GM12878 (cell line): ENCODE data around the gene SLC12A2. TPM values are rescaled to one million over a fixed set of nuclear protein-coding genes. Genes with fewer than 3 reads are reported as not detected.

Experiments
- ATAC-seq: fragments of 200-7000 bp; cut with Tn5 transposase; 3 replicates; pipeline ENCODE4 v1.9.1; 2020; ENCODE audit warnings: mild to moderate bottlenecking, moderate library complexity
- BruUV-seq: library from RNA; stranded (reverse); fragments of 400-500 nt; replicated peaks from 2 replicates; lab custom pipeline; 2021; lab: Mats Ljungman, UMichigan
- CTCF ChIA-PET: fragments of 300-600 bp; sonication (Branson Sonifier 250); formaldehyde crosslinking; extraction: SDS; loops from one replicate; lab custom pipeline; 2021; ENCODE audit warnings: inconsistent platforms; lab: Yijun Ruan, JAX
- POLR2A ChIA-PET: fragments of 350-600 bp; formaldehyde crosslinking; extraction: SDS; loops from one replicate; lab custom pipeline; 2021; ENCODE audit warnings: inconsistent platforms; lab: Charles Lee
- RAD21 ChIA-PET: fragments of 300-600 bp; sonication (Branson Sonifier 250); formaldehyde crosslinking; loops from one replicate; lab custom pipeline; 2023; ENCODE audit warnings: antibody characterized with exemption; ENCODE audit not compliant: unreplicated experiment; lab: Charles Lee
- SMC1A ChIA-PET: fragments of 300-600 bp; sonication (Branson Sonifier 250); formaldehyde crosslinking; loops from one replicate; lab custom pipeline; 2023; ENCODE audit not compliant: unreplicated experiment, uncharacterized antibody; lab: Charles Lee
- DNase-seq: peaks from one replicate; pipeline ENCODE4 v3.0.0-alpha.2; 2011; ENCODE audit warnings: low read depth, low spot score
- FAIRE-seq: peaks from 3 replicates; lab custom pipeline; 2011; peaks lifted over from hg19 to GRCh38; lab: Jason Lieb, UNC
- H2AFZ ChIP-seq: 2 replicates; pipeline ENCODE4 v1.6.0; 2011; ENCODE audit warnings: low read depth, low read length, control low read depth; ENCODE audit not compliant: control insufficient read depth
- H3K27ac ChIP-seq: 2 replicates; pipeline ENCODE4 v1.5.1; 2011; ENCODE audit warnings: control low read depth; ENCODE audit not compliant: control insufficient read depth, insufficient read depth
- H3K27me3 ChIP-seq, 2 experiments: replicated peaks in 1 of 2; 2 replicates each; pipeline versions ENCODE4 v1.6.0 to v1.6.1; 2011; ENCODE audit warnings: low read length in 1 of 2; ENCODE audit not compliant: control insufficient read depth in 2 of 2, insufficient read depth in 2 of 2
- H3K36me3 ChIP-seq, 2 experiments: 2 replicates each; pipeline ENCODE4 v1.5.1; 2011; ENCODE audit warnings: low read length in 1 of 2; ENCODE audit not compliant: control insufficient read depth in 2 of 2, insufficient read depth in 2 of 2
- H3K4me1 ChIP-seq: 2 replicates; pipeline ENCODE4 v1.6.1; 2011; ENCODE audit warnings: mild to moderate bottlenecking, low read length, moderate library complexity, mixed read lengths; ENCODE audit not compliant: control insufficient read depth, insufficient read depth
- H3K4me2 ChIP-seq: 2 replicates; pipeline ENCODE4 v1.6.0; 2011; ENCODE audit warnings: control low read depth; ENCODE audit not compliant: control insufficient read depth, insufficient read depth
- H3K4me3 ChIP-seq: fragments of 200-600 bp; sonication (generic); 2 replicates; pipeline ENCODE4 v1.5.1; 2016
- H3K79me2 ChIP-seq: 2 replicates; pipeline ENCODE4 v1.6.0; 2011; ENCODE audit warnings: low read length; ENCODE audit not compliant: control insufficient read depth, insufficient read depth
- H3K9ac ChIP-seq: 2 replicates; pipeline ENCODE4 v1.8.0; 2011; ENCODE audit warnings: low read length, control low read depth, mixed read lengths; ENCODE audit not compliant: control insufficient read depth, insufficient read depth
- H3K9me3 ChIP-seq: replicated peaks from 3 replicates; pipeline ENCODE4 v1.5.1; 2011; ENCODE audit warnings: mild to moderate bottlenecking, low read length; ENCODE audit not compliant: control insufficient read depth, insufficient read depth
- H4K20me1 ChIP-seq: 2 replicates; pipeline ENCODE4 v1.6.0; 2011; ENCODE audit not compliant: control insufficient read depth, insufficient read depth
- EED ChIP-seq: sonication (generic); IDR thresholded peaks from 2 replicates; pipeline ENCODE4 v1.6.1; 2016; ENCODE audit warnings: antibody characterized with exemption, low read depth
- KLF5 ChIP-seq: fragments of 450-650 bp; IDR thresholded peaks from 2 replicates; pipeline ENCODE4 v1.6.1; 2014; ENCODE audit warnings: mild to moderate bottlenecking; ENCODE audit not compliant: partially characterized antibody
- NKRF ChIP-seq: fragments of 450-650 bp; conservative IDR thresholded peaks from 2 replicates; pipeline ENCODE4 v1.6.1; 2017; ENCODE audit warnings: mild to moderate bottlenecking, moderate library complexity
- PBX3 ChIP-seq: IDR thresholded peaks from 2 replicates; pipeline ENCODE4 v1.6.1; 2011; ENCODE audit warnings: mild to moderate bottlenecking, low read depth, low read length, moderate library complexity; ENCODE audit not compliant: insufficient replicate concordance
- PRDM15 ChIP-seq: fragments of 450-650 bp; formaldehyde crosslinking; IDR thresholded peaks from 2 replicates; pipeline ENCODE4 v1.4.0; 2020; ENCODE audit warnings: mild to moderate bottlenecking, moderate library complexity
- RELB ChIP-seq: fragments of 450-650 bp; IDR thresholded peaks from 2 replicates; pipeline ENCODE4 v1.6.1; 2017; ENCODE audit warnings: low read depth, mild to moderate bottlenecking, moderate library complexity
- RFX5 ChIP-seq: IDR thresholded peaks from 2 replicates; pipeline ENCODE4 v1.6.1; 2011; ENCODE audit warnings: low read depth, low read length, improper control_type of control experiment
- ZBTB11 ChIP-seq: fragments of 450-650 bp; formaldehyde crosslinking; IDR thresholded peaks from 2 replicates; pipeline ENCODE4 v1.5.0; 2022; ENCODE audit warnings: mild to moderate bottlenecking, missing genetic modification characterization
- ZNF384 ChIP-seq: IDR thresholded peaks from 2 replicates; pipeline ENCODE4 v1.6.1; 2012; ENCODE audit warnings: low read depth, mild to moderate bottlenecking, low read length, improper control_type of control experiment, borderline replicate concordance
- WGBS: methylation state at CpG from one replicate; pipeline ENCODE4 v1.1.6; 2016; ENCODE audit warnings: low lambda C conversion rate; ENCODE audit not compliant: insufficient replicate concordance, insufficient coverage; ENCODE audit errors: missing lambda C conversion rate; 5-methylcytosine and 5-hydroxymethylcytosine counted together
- in situ Hi-C: fragments of 300-500 bp; cut with MboI; formaldehyde crosslinking; loops from 9 replicates; pipeline ENCODE4 v1.14.3; 2018; ENCODE audit warnings: mixed read lengths
- intact Hi-C: fragments of 100-400 bp; cut with micrococcal nuclease; formaldehyde crosslinking; loops from one replicate; pipeline ENCODE4 v1.14.2; 2022; ENCODE audit not compliant: unreplicated experiment
- polyA plus RNA-seq, 11 experiments: library from polyadenylated mRNA; depleted of rRNA in 4 of 11; unstranded in 6 of 11; stranded (reverse) in 5 of 11; fragments of >200 nt; fragmentation: Nextera tagmentation in 4 of 11; fragmentation: Illumina TruSeq in 1 of 11; extraction: Ambion mirVana in 4 of 11; extraction: Trizol in 1 of 11; gene quantifications; 1 replicate in 1 of 11; 2 replicates in 10 of 11; pipeline versions ENCODE4 v1.2.1 to v1.2.3, GENCODE V29; 2011 to 2016; ENCODE audit warnings: inconsistent platforms in 2 of 11, missing spikeins in 2 of 11, low read depth in 1 of 11
- total RNA-seq, 4 experiments: library from RNA; depleted of rRNA in 3 of 4; stranded (reverse); fragments of >200 nt in 3 of 4; fragmentation: Illumina TruSeq in 1 of 4; extraction: Trizol in 1 of 4; gene quantifications; 2 replicates each; pipeline versions ENCODE4 v1.2.1 to v1.2.3, GENCODE V29; 2013 to 2021

The SLC12A2 gene
- total and polyA plus RNA-seq, 10 of the 15 experiments (the other 5 are each of a cell fraction or from before 2014, with no cell fraction given), result 5.1 to 21.8 (median 10.5) TPM

GRCh38 chr5:128093368-128093767 lies 9.8 kb downstream of the SLC12A2 start (continued):
- no peak for TF ChIP-seq PRDM15

GRCh38 chr5:128097224-128097623 lies 13.7 kb downstream of the SLC12A2 start:
- H3K79me2 ChIP-seq, result peaks cover 17% of the 10 kb centered on the region
- TF ChIP-seq NKRF (no peak), ZBTB11 (CRISPR knock-in tag) (no peak), ZNF384 (no peak), KLF5 (no peak), EED (no peak), RELB (no peak), RFX5 (no peak), PBX3 (no peak)

More at GRCh38 chr5:128097224-128097623, 13.7 kb downstream of the SLC12A2 start:
- ChIA-PET CTCF (interaction anchor here (0.7 kb wide), 1 partner anchor 208 kb away, joined by 3 read pairs; no protein-coding TSS in a partner anchor), RAD21 (no interaction called here), SMC1A (interaction anchor here (0.8 kb wide), 1 partner anchor 15 kb away, joined by 3 read pairs; no protein-coding TSS in a partner anchor), POLR2A (no interaction called here)
- in situ Hi-C loops (loop anchor here (25.0 kb wide), 1 partner anchor 1335 kb away; no protein-coding TSS in a partner anchor), intact Hi-C loops (no loop called here)
- H3K4me3 ChIP-seq, result no peak overlapping the region
- H3K4me1 ChIP-seq, result no peaks in the 10 kb centered on the region
- no peak overlapping the region for H3K27ac ChIP-seq
- BruUV-seq, result no TSS peak
- WGBS, result 100% methylated on average over 1 of the region's 1 CpG
- DNase-seq (no peak), FAIRE-seq (no peak), ATAC-seq (no peak)
- peaks cover 19% of the 10 kb centered on the region for H3K9me3 ChIP-seq
- no peaks in the 10 kb centered on the region for H3K27me3 ChIP-seq
- no peak overlapping the region for H3K4me2 ChIP-seq
- no peaks in the 10 kb centered on the region for H4K20me1 ChIP-seq
- H3K36me3 ChIP-seq, result no peaks in the 10 kb centered on the region
- no peak overlapping the region for H2AFZ ChIP-seq
- no peak overlapping the region for H3K9ac ChIP-seq
